ENCODE measurements around the gene S100Z.
"Not testable (repeated sequence)": the region's sequence is repeated elsewhere in the genome, so short reads cannot be mapped to it uniquely, and the experiment has no call there.

The S100Z gene

GRCh38 chr5:76831110-76831452 lies 18.7 kb upstream of the S100Z start:
- no peak for DNase-seq

- DNase-seq = no peak
Measured at GRCh38 chr5:76836181-76836580, 13.6 kb upstream of the S100Z start.

DNA sequence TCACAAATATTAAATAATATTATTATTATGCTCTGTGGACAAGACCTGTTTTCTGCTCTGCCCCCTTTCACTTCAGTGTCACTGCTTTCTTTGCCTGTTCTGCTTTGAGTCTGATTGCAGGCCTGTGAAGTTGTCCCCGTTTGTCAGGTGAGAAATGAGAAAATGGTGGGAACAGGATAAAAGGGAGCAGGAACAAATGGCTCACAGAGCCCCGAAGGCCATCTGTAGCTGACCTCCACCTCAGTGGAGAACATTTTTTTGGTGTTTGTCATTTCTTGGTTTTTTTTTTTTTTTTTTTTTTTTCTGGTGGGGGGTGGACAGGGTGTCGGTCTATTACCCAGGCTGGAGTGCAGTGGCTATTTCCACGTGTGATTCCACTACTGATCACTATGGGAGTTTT lies 13.2 kb upstream of the S100Z start:
- DNase-seq = no peak

GRCh38 chr5:76838481-76839261 lies 11.1 kb upstream of the S100Z start:
- no peak for DNase-seq

GRCh38 chr5:76841361-76841760 lies 8.5 kb upstream of the S100Z start:
- DNase-seq = no peak

GRCh38 chr5:76845890-76846289 lies 3.9 kb upstream of the S100Z start:
- no peak for DNase-seq

- DNase-seq = no peak
Measured at GRCh38 chr5:76850543-76851145, 830 bp downstream of the S100Z start.

GRCh38 chr5:76851728-76852369 lies 2.0 kb downstream of the S100Z start:
- DNase-seq = no peak

DNA sequence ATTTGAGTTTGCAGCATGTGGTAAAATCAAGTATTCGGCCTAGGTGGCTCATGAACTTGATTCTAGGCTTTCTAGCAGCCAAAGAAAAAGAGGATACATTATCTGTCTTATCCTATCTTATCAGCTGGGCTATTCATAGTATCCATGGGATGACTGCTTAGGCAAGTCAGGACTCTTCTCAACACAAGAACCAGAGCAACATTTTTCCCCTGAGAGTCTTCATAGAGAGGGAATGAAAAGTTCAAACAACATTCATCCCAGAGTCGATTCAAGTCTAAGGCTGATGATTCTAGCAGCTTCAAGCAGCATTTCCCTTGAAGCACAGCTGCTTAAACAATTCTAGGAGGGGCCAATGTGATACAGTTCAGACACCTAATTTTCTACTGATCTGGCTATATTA lies 3.0 kb downstream of the S100Z start:
- DNase-seq = no peak

GRCh38 chr5:76853741-76854140 lies 3.9 kb downstream of the S100Z start:
- DNase-seq = not testable (repeated sequence)

GRCh38 chr5:76854644-76855043 lies 4.8 kb downstream of the S100Z start:
- no peak for DNase-seq

DNA sequence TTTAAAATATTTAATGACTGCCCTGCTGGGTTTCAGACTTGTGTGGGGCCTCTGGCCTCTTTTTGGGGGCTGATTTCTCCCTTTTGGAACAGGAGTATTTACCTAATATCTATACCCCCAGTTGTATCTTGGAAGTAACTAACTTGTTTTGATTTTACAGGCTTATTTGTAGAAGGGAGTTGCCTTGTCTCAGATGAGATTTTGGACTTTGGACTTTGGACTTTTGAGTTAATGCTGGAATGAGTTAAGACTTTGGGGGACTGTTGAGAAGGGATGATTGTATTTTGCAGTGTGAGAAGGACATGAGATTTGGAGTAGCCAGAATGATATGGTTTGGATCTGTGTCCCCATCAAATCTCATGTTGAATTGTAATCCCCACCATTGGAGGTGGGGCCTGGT lies 5.7 kb downstream of the S100Z start:
- not testable (repeated sequence) for DNase-seq

- DNase-seq = peak; percentile 57
Measured at GRCh38 chr5:76855961-76856360, 6.1 kb downstream of the S100Z start.

GRCh38 chr5:76856800-76857199 lies 7.0 kb downstream of the S100Z start:
- not testable (repeated sequence) for DNase-seq

DNA sequence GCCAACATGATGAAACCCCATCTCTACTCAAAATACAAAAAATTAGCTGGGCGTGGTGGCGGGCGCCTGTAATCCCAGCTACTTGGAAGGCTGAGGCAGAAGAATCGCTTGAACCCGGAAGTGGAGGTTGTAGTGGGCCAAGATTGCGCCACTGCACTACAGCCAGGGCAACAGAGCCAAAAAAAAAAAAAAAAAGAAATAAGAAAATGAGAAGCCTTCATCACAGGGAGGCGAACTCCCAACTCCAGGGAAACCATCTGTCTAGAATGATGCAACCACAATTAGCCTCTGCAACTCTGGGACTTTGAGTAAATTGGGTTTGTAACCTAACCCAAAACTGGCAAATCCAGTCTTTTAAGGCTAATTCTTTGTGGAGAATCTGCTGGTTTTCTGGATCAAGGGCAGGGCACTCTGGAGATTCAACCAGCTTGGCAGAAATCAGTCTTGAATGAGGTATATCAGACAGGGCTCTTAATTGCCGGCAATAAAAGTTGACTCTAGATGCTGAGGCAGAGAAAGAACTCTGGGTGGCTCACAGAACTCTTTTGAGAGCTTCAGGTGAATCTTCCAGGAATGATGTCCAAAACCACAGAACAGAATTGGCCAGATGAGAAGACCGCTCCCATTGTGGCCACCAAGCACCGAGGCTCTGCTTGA lies 9.9 kb downstream of the S100Z start:
- DNase-seq = no peak

- no peak for DNase-seq
Measured at GRCh38 chr5:76861612-76862011, 11.8 kb downstream of the S100Z start.

DNA sequence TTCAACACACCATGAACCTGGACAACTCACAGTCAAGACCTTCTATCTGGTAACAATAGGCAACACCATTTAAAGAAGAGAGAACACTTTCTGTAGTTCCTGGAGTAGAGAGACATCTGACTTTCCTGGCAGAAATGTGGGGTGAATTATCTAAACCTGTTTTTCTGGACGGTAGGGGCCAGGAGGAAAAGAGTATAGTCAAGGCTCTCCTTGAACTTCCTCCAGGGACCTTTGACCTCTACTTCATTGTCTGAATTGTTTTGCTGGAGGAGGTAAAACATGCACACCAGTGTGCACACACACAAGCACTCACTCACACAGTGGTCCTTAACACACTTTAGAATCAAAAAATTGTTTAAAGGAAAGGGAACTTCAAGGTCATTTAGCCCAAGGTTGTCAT lies 13.2 kb downstream of the S100Z start:
- DNase-seq = no peak

DNA sequence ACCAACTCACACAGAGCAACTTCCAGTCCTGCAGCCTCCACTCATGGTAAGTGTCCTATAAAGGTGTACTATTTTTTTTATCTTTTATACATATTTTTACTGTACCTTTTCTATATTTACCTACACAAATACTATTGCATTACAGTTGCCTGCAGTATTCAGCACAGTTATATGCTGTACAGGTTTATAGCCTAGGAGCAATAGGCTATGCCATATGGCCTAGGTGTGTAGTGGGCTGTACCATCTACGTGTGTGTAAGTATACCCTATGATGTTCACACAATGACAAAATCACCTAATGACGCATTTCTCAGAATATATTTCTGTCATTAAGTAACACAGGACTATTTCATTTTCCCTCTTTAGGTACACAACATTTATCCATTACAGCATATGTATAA lies 16.7 kb downstream of the S100Z start:
- no peak for DNase-seq

DNA sequence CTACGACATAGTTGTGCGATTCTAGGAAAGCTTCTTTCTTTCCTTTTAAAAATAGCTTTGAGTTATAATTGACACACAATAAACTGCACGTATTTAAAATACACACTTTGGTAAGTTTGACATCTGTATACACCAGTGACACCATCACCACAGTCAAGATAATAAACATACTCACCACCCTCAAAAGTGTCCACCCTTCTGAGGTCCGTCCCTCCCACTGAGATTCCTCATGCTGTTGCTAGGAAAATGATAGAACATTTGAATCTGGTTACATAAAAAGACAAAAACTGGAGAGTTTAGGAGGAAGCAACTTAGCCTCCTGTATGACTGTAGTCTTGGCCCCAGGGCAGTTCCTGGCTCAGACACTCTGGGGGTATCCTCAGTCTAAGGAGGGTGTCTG lies 17.2 kb downstream of the S100Z start:
- no peak for DNase-seq

- peak; percentile 63 for DNase-seq
Measured at GRCh38 chr5:76867827-76868693, 18.2 kb downstream of the S100Z start.

GRCh38 chr5:76870046-76870445 lies 20.2 kb downstream of the S100Z start:
- DNase-seq = no peak

- no peak for DNase-seq
Measured at GRCh38 chr5:76874088-76874581, 24.3 kb downstream of the S100Z start.
